Measurements from ENCODE around the gene C4BPB. TPM values are rescaled to one million over a fixed set of nuclear protein-coding genes. Genes with fewer than 3 reads are reported as not detected.

The C4BPB gene
- total RNA-seq, 1 donor from 2014 or later, result not detected

DNA sequence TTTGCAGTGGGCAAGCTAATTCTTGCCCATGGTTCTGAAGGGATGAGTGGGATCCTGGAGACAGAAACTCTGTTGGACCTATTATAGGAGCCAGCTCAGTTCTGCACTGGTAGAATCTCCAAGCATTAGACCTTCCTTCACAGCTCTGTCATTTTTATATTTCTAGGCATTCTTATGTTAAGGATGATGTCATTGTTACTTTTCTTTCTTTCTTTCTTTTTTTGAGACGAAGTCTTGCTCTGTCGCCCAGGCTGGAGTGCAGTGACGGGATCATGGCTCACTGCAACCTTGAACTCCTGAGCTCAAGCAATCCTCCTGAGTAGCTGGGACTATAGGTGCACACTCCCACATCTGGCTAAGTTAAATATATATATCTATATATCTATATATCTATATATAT, 28.1 kb upstream of the C4BPB start:
- Mint-ChIP-seq H3K27ac (peak overlapping the region; percentile 12), H3K4me1 (ENCODE audit: low read depth) (no peaks in the 10 kb centered on the region), H3K27me3 (no peaks in the 10 kb centered on the region), H3K36me3 (ENCODE audit: insufficient read depth) (peaks cover 9% of the 10 kb centered on the region), H3K4me3 (ENCODE audit: low read depth) (no peak overlapping the region), H3K9me3 (ENCODE audit: low read depth) (no peaks in the 10 kb centered on the region)
- DNase-seq (ENCODE audit: low spot score, unreplicated experiment), result no peak
- TF ChIP-seq, protein P1, sequence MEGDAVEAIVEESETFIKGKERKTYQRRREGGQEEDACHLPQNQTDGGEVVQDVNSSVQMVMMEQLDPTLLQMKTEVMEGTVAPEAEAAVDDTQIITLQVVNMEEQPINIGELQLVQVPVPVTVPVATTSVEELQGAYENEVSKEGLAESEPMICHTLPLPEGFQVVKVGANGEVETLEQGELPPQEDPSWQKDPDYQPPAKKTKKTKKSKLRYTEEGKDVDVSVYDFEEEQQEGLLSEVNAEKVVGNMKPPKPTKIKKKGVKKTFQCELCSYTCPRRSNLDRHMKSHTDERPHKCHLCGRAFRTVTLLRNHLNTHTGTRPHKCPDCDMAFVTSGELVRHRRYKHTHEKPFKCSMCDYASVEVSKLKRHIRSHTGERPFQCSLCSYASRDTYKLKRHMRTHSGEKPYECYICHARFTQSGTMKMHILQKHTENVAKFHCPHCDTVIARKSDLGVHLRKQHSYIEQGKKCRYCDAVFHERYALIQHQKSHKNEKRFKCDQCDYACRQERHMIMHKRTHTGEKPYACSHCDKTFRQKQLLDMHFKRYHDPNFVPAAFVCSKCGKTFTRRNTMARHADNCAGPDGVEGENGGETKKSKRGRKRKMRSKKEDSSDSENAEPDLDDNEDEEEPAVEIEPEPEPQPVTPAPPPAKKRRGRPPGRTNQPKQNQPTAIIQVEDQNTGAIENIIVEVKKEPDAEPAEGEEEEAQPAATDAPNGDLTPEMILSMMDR (IDR thresholded peaks at IDR 0.05; ENCODE audit: unreplicated experiment), result no peak

DNA sequence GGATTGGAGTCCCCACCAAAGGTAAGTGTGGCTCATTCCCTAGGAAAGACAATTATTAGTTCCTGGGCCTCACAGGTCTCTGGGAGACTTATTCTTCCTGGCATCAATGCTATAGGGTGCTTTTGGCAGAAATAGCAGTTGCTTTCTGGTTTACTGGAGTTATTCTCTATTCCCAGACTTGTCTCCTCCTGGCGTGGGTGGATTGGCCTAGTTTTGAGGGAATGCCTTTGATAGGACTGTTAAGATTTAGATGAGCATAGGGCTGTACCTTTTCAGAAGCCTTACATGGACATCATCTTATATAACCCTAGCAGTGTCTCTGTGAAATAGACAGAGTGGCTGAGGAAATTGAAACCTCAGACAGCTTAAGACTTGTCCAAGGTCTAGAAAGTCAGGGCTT, 26.6 kb upstream of the C4BPB start:
- Mint-ChIP-seq H3K27ac (no peak overlapping the region), H3K9me3 (ENCODE audit: low read depth) (no peaks in the 10 kb centered on the region), H3K4me3 (ENCODE audit: low read depth) (no peak overlapping the region), H3K27me3 (no peaks in the 10 kb centered on the region), H3K36me3 (ENCODE audit: insufficient read depth) (peaks cover 10% of the 10 kb centered on the region), H3K4me1 (ENCODE audit: low read depth) (no peaks in the 10 kb centered on the region)
- TF ChIP-seq, protein P1 (IDR thresholded peaks at IDR 0.05; ENCODE audit: unreplicated experiment), result no peak
- no peak for DNase-seq (ENCODE audit: low spot score, unreplicated experiment)

DNA sequence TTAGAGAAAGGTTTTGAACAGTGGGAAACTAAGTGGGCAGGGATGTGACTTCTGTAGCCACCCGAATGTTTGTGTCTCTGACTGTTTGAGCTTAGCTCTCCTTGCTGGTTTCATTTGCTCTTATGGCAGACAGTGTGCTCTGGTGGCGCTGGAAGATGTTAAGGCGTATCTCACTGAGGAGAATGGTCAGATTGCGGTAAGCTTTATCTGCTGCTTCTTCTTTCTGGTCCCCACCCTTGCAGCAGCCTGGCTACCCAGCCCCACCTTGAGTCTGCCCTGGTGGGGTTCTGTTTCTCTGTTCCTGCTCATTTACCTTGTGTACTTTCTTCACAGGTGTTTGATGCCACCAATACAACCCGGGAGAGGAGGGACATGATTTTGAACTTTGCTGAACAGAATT, 25.6 kb upstream of the C4BPB start:
- Mint-ChIP-seq H3K27ac (no peak overlapping the region), H3K4me3 (ENCODE audit: low read depth) (no peak overlapping the region), H3K4me1 (ENCODE audit: low read depth) (no peaks in the 10 kb centered on the region), H3K27me3 (no peaks in the 10 kb centered on the region), H3K36me3 (ENCODE audit: insufficient read depth) (peaks cover 10% of the 10 kb centered on the region), H3K9me3 (ENCODE audit: low read depth) (no peaks in the 10 kb centered on the region)
- no peak for DNase-seq (ENCODE audit: low spot score, unreplicated experiment)
- TF ChIP-seq, protein P1 (IDR thresholded peaks at IDR 0.05; ENCODE audit: unreplicated experiment), result no peak

DNA sequence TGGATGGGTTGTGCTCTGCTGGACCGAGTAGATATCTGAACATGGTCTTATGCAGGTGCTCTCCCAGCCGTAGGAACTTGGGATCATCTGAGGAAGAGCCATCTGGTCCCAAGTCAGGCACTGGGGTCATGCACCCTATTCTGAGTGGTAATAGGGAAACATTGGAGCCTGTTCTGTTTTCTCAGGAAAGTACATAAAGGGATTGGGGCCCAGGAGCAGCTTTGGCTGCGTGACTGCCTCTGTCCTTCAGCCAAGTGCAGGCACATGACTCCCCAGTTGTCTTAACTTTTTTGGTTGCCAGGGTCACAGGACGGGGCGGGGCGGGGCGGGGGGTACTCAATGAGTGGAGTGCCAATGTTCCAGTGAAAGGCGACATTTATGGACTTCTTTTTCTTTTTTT, 24.1 kb upstream of the C4BPB start:
- H3K9me3 Mint-ChIP-seq (ENCODE audit: low read depth), result no peaks in the 10 kb centered on the region
- TF ChIP-seq, protein P1 (IDR thresholded peaks at IDR 0.05; ENCODE audit: unreplicated experiment), result no peak
- no peaks in the 10 kb centered on the region for H3K4me1 Mint-ChIP-seq (ENCODE audit: low read depth)
- no peak for DNase-seq (ENCODE audit: low spot score, unreplicated experiment)
- no peak overlapping the region for H3K4me3 Mint-ChIP-seq (ENCODE audit: low read depth)
- no peaks in the 10 kb centered on the region for H3K27me3 Mint-ChIP-seq
- H3K36me3 Mint-ChIP-seq (ENCODE audit: insufficient read depth), result peaks cover 14% of the 10 kb centered on the region
- H3K27ac Mint-ChIP-seq, result no peak overlapping the region

DNA sequence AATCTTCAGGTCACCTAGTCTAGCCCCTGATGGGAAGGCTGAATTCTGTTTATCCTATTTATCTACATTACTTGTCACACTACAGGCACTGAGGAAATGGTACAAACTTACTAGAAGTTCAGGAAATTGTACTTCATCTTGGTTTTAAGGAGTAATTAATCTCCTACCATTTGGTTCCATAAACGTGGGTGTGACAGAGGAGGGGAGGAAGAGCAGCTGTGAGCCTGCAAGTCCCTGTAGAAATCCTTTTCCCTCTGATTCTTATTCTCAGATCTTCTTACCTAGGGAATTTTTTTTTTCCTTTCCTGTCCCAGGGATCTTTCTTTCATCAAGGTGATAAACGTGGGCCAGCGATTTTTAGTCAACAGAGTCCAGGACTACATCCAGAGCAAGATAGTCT, 21.5 kb upstream of the C4BPB start:
- no peak for DNase-seq (ENCODE audit: low spot score, unreplicated experiment)
- Mint-ChIP-seq H3K4me3 (ENCODE audit: low read depth) (no peak overlapping the region), H3K36me3 (ENCODE audit: insufficient read depth) (peaks cover 13% of the 10 kb centered on the region), H3K4me1 (ENCODE audit: low read depth) (no peaks in the 10 kb centered on the region), H3K9me3 (ENCODE audit: low read depth) (no peaks in the 10 kb centered on the region), H3K27me3 (no peaks in the 10 kb centered on the region), H3K27ac (no peak overlapping the region)
- TF ChIP-seq, protein P1 (IDR thresholded peaks at IDR 0.05; ENCODE audit: unreplicated experiment), result no peak
